Neural cell (in vitro differentiated cells): ENCODE measurements around the gene RIPPLY3. TPM values are rescaled to one million over a fixed set of nuclear protein-coding genes. Genes with fewer than 3 reads are reported as not detected.

Experiments used
- H2AFZ ChIP-seq: fragments of 200-600, 300-800 bp; sonication (generic), shearing (Covaris generic); 2 replicates; pipeline ENCODE4 v1.6.0; 2014; ENCODE audit warnings: low read depth, mild to moderate bottlenecking, antibody characterized with exemption, low read length, moderate library complexity
- H3F3A ChIP-seq: fragments of 200-600 bp; shearing (Covaris generic); 2 replicates; pipeline ENCODE4 v1.6.1; 2016; ENCODE audit warnings: mild to moderate bottlenecking, moderate library complexity, mixed read lengths, antibody characterized with exemption, low read length; ENCODE audit not compliant: insufficient read depth, poor library complexity, severe bottlenecking
- H3K27ac ChIP-seq: fragments of 200-600, 300-800 bp; sonication (generic), shearing (Covaris generic); 2 replicates; pipeline ENCODE4 v1.5.1; 2014; ENCODE audit warnings: mild to moderate bottlenecking, low read length, moderate library complexity
- H3K27me3 ChIP-seq: fragments of 300-800, 200-600 bp; sonication (generic), shearing (Covaris generic); 2 replicates; pipeline ENCODE4 v1.6.0; 2014; ENCODE audit warnings: mild to moderate bottlenecking, low read depth, low read length, moderate library complexity; ENCODE audit not compliant: insufficient read depth
- H3K36me3 ChIP-seq: fragments of 300-800, 200-600 bp; sonication (generic), shearing (Covaris generic); 2 replicates; pipeline ENCODE4 v1.5.1; 2014; ENCODE audit warnings: mild to moderate bottlenecking, antibody characterized with exemption, low read length, moderate library complexity; ENCODE audit not compliant: insufficient read depth
- H3K4me2 ChIP-seq: fragments of 300-800, 200-600 bp; sonication (generic), shearing (Covaris generic); 2 replicates; pipeline ENCODE4 v1.6.0; 2014; ENCODE audit warnings: mild to moderate bottlenecking, low read length
- H3K4me3 ChIP-seq: fragments of 300-800, 200-600 bp; sonication (generic), shearing (Covaris generic); 2 replicates; pipeline ENCODE4 v1.5.1; 2014; ENCODE audit warnings: mild to moderate bottlenecking, low read length, moderate library complexity
- H3K79me2 ChIP-seq: fragments of 200-600 bp; shearing (Covaris generic); replicated peaks from 2 replicates; pipeline ENCODE4 v1.6.0; 2014; ENCODE audit warnings: mild to moderate bottlenecking, low read length, moderate library complexity; ENCODE audit not compliant: insufficient read depth
- H3K9ac ChIP-seq: fragments of 300-800, 200-600 bp; sonication (generic), shearing (Covaris generic); 2 replicates; pipeline ENCODE4 v1.6.1; 2016; ENCODE audit warnings: mild to moderate bottlenecking, low read length, mixed read lengths
- H3K9me2 ChIP-seq: fragments of 200-600 bp; shearing (Covaris generic); 2 replicates; pipeline ENCODE4 v1.6.1; 2016; ENCODE audit warnings: mild to moderate bottlenecking, low read length, mixed read lengths; ENCODE audit not compliant: insufficient read depth
- H3K9me3 ChIP-seq: fragments of 200-600, 300-800 bp; sonication (generic), shearing (Covaris generic); 2 replicates; pipeline ENCODE4 v1.6.1; 2016; ENCODE audit warnings: mild to moderate bottlenecking, mixed run types, low read length, moderate library complexity, mixed read lengths
- H4K20me1 ChIP-seq: fragments of 200-600 bp; shearing (Covaris generic); 2 replicates; pipeline ENCODE4 v1.6.1; 2016; ENCODE audit warnings: mild to moderate bottlenecking, mixed run types; ENCODE audit not compliant: insufficient read depth
- CTCF ChIP-seq: fragments of 450-650 bp; IDR thresholded peaks from 2 replicates; pipeline ENCODE4 v1.5.1; 2014; ENCODE audit warnings: antibody characterized with exemption, mild to moderate bottlenecking, moderate library complexity; ENCODE audit not compliant: poor library complexity, severe bottlenecking
- EP300 ChIP-seq: fragments of 450-650 bp; conservative IDR thresholded peaks from 2 replicates; pipeline ENCODE4 v1.6.1; 2014; ENCODE audit warnings: antibody characterized with exemption, mild to moderate bottlenecking, moderate library complexity; ENCODE audit not compliant: poor library complexity, severe bottlenecking
- EZH2 ChIP-seq: fragments of 200-600, 300-800 bp; shearing (Covaris generic), sonication (generic); IDR thresholded peaks from 2 replicates; pipeline ENCODE4 v1.6.1; 2014; ENCODE audit warnings: antibody characterized with exemption, low read length, borderline replicate concordance, mild to moderate bottlenecking; ENCODE audit not compliant: insufficient read depth, poor library complexity, severe bottlenecking
- MXI1 ChIP-seq: fragments of 450-650 bp; conservative IDR thresholded peaks from 2 replicates; pipeline ENCODE4 v1.6.1; 2014; ENCODE audit warnings: antibody characterized with exemption, mild to moderate bottlenecking; ENCODE audit not compliant: poor library complexity, severe bottlenecking
- POLR2AphosphoS5 ChIP-seq: IDR thresholded peaks from 2 replicates; pipeline ENCODE4 v1.6.1; 2012
- RAD21 ChIP-seq: fragments of 450-650 bp; conservative IDR thresholded peaks from 2 replicates; pipeline ENCODE4 v1.6.1; 2014; ENCODE audit warnings: antibody characterized with exemption, mild to moderate bottlenecking, moderate library complexity
- REST ChIP-seq: IDR thresholded peaks from 2 replicates; pipeline ENCODE4 v1.6.1; 2012; ENCODE audit warnings: borderline replicate concordance
- SMC3 ChIP-seq: fragments of 450-650 bp; conservative IDR thresholded peaks from 2 replicates; pipeline ENCODE4 v1.6.1; 2014; ENCODE audit warnings: antibody characterized with exemption, mild to moderate bottlenecking, moderate library complexity; ENCODE audit not compliant: poor library complexity
- polyA plus RNA-seq: library from polyadenylated mRNA; depleted of rRNA; stranded (reverse); fragments of >200 nt; gene quantifications from 2 replicates; pipeline ENCODE4 v1.2.3, GENCODE V29; 2014

The RIPPLY3 gene
- polyA plus RNA-seq, 1 donor from 2014 or later, result 0.24 TPM

- H2AFZ ChIP-seq, result no peak overlapping the region
- no peaks in the 10 kb centered on the region for H4K20me1 ChIP-seq
- H3K4me2 ChIP-seq, result no peak overlapping the region
- H3K9ac ChIP-seq, result no peak overlapping the region
- H3K36me3 ChIP-seq, result no peaks in the 10 kb centered on the region
- H3K27ac ChIP-seq, result no peak overlapping the region
- H3F3A ChIP-seq, result peaks cover 5% of the 10 kb centered on the region
- TF ChIP-seq MXI1 (no peak), SMC3 (no peak), POLR2AphosphoS5 (no peak), EP300 (no peak), RAD21 (no peak), EZH2 (no peak), REST (no peak), CTCF (no peak)
- H3K9me3 ChIP-seq, result no peaks in the 10 kb centered on the region
- no peaks in the 10 kb centered on the region for H3K9me2 ChIP-seq
- H3K27me3 ChIP-seq, result no peaks in the 10 kb centered on the region
- no peak overlapping the region for H3K4me3 ChIP-seq
- no peaks in the 10 kb centered on the region for H3K79me2 ChIP-seq
Observed at GRCh38 chr21:36968976-36969375, 37.5 kb upstream of the RIPPLY3 start.

GRCh38 chr21:36973986-36974850 lies 32.3 kb upstream of the RIPPLY3 start:
- no peaks in the 10 kb centered on the region for H3K9me3 ChIP-seq
- no peak overlapping the region for H3K4me2 ChIP-seq
- H2AFZ ChIP-seq, result no peak overlapping the region
- H3K9ac ChIP-seq, result no peak overlapping the region
- no peaks in the 10 kb centered on the region for H4K20me1 ChIP-seq
- no peaks in the 10 kb centered on the region for H3K79me2 ChIP-seq
- H3K9me2 ChIP-seq, result no peaks in the 10 kb centered on the region
- no peaks in the 10 kb centered on the region for H3F3A ChIP-seq
- H3K27ac ChIP-seq, result no peak overlapping the region
- no peak overlapping the region for H3K4me3 ChIP-seq
- H3K27me3 ChIP-seq, result no peaks in the 10 kb centered on the region
- TF ChIP-seq SMC3 (no peak), RAD21 (no peak), REST (no peak), EZH2 (no peak), EP300 (no peak), MXI1 (no peak), POLR2AphosphoS5 (no peak)
- no peaks in the 10 kb centered on the region for H3K36me3 ChIP-seq
